HEK293 (cell line): ENCODE data around the gene ODAD3.
A peak's percentile ranks its signal among the peaks of the same experiment; 100 is the strongest.

Source experiments
- KLF8 ChIP-seq: fragments of 450-650 bp; formaldehyde crosslinking; IDR thresholded peaks from 2 replicates; pipeline ENCODE4 v1.5.1; 2016; ENCODE audit warnings: missing biosample characterization, missing genetic modification characterization
- PRDM1 ChIP-seq: fragments of 450-650 bp; formaldehyde crosslinking; IDR thresholded peaks from 2 replicates; pipeline ENCODE4; 2016; ENCODE audit warnings: missing biosample characterization, missing genetic modification characterization
- SCRT2 ChIP-seq: fragments of 450-650 bp; formaldehyde crosslinking; IDR thresholded peaks from 2 replicates; pipeline ENCODE4 v1.5.1; 2016; ENCODE audit warnings: missing biosample characterization, missing genetic modification characterization
- SP2 ChIP-seq: fragments of 450-650 bp; formaldehyde crosslinking; IDR thresholded peaks from 2 replicates; pipeline ENCODE4 v1.5.1; 2016; ENCODE audit warnings: missing biosample characterization, missing genetic modification characterization
- SP3 ChIP-seq: fragments of 450-650 bp; formaldehyde crosslinking; IDR thresholded peaks from 2 replicates; pipeline ENCODE4 v1.5.1; 2016; ENCODE audit warnings: missing biosample characterization, missing genetic modification characterization
- ZFP3 ChIP-seq: fragments of 450-650 bp; formaldehyde crosslinking; IDR thresholded peaks from 2 replicates; pipeline ENCODE4 v1.5.1; 2016; ENCODE audit warnings: low read depth, missing biosample characterization, missing genetic modification characterization
- ZFP69B ChIP-seq: fragments of 450-650 bp; formaldehyde crosslinking; IDR thresholded peaks from 2 replicates; pipeline ENCODE4 v1.5.1; 2016; ENCODE audit warnings: missing biosample characterization, missing genetic modification characterization
- ZNF155 ChIP-seq: fragments of 450-650 bp; formaldehyde crosslinking; IDR thresholded peaks from 2 replicates; pipeline ENCODE4 v1.5.1; 2016; ENCODE audit warnings: missing biosample characterization, missing genetic modification characterization
- ZNF19 ChIP-seq: fragments of 450-650 bp; formaldehyde crosslinking; IDR thresholded peaks from 2 replicates; pipeline ENCODE4; 2016; ENCODE audit warnings: missing biosample characterization, missing genetic modification characterization, low read depth
- ZNF221 ChIP-seq: fragments of 450-650 bp; formaldehyde crosslinking; IDR thresholded peaks from 2 replicates; pipeline ENCODE4 v1.5.1; 2017; ENCODE audit warnings: missing biosample characterization, missing genetic modification characterization, borderline replicate concordance
- ZNF391 ChIP-seq: fragments of 450-650 bp; formaldehyde crosslinking; IDR thresholded peaks from 2 replicates; pipeline ENCODE4 v1.5.1; 2016; ENCODE audit warnings: low read depth, missing biosample characterization, missing genetic modification characterization, borderline replicate concordance
- ZNF394 ChIP-seq: fragments of 450-650 bp; formaldehyde crosslinking; IDR thresholded peaks from 2 replicates; pipeline ENCODE4 v1.5.1; 2016; ENCODE audit warnings: missing biosample characterization, missing genetic modification characterization, mild to moderate bottlenecking, moderate library complexity, borderline replicate concordance
- ZNF416 ChIP-seq: fragments of 450-650 bp; formaldehyde crosslinking; IDR thresholded peaks from 2 replicates; pipeline ENCODE4 v1.5.1; 2016; ENCODE audit warnings: missing biosample characterization, missing genetic modification characterization
- ZNF548 ChIP-seq: fragments of 450-650 bp; formaldehyde crosslinking; IDR thresholded peaks from 2 replicates; pipeline ENCODE4 v1.5.1; 2016; ENCODE audit warnings: missing biosample characterization, missing genetic modification characterization
- ZNF558 ChIP-seq: fragments of 450-650 bp; formaldehyde crosslinking; IDR thresholded peaks from 2 replicates; pipeline ENCODE4 v1.5.1; 2016; ENCODE audit warnings: missing biosample characterization, missing genetic modification characterization
- ZNF571 ChIP-seq: fragments of 450-650 bp; formaldehyde crosslinking; IDR thresholded peaks from 2 replicates; pipeline ENCODE4 v1.5.0; 2017; ENCODE audit warnings: missing biosample characterization, missing genetic modification characterization
- ZNF610 ChIP-seq: fragments of 450-650 bp; formaldehyde crosslinking; IDR thresholded peaks from 2 replicates; pipeline ENCODE4 v1.5.1; 2016; ENCODE audit warnings: missing biosample characterization, missing genetic modification characterization, borderline replicate concordance
- ZNF658 ChIP-seq: fragments of 450-650 bp; formaldehyde crosslinking; IDR thresholded peaks from 2 replicates; pipeline ENCODE4; 2016; ENCODE audit warnings: missing biosample characterization, missing genetic modification characterization
- ZNF76 ChIP-seq: fragments of 450-650 bp; formaldehyde crosslinking; IDR thresholded peaks from 2 replicates; pipeline ENCODE4; 2016; ENCODE audit warnings: low read depth, missing biosample characterization, missing genetic modification characterization, borderline replicate concordance
- ZNF792 ChIP-seq: fragments of 450-650 bp; formaldehyde crosslinking; IDR thresholded peaks from 2 replicates; pipeline ENCODE4 v1.5.1; 2016; ENCODE audit warnings: missing biosample characterization, missing genetic modification characterization
- TF ChIP-seq, protein P1 (sequence below): fragments of 450-650 bp; formaldehyde crosslinking; IDR thresholded peaks from 2 replicates; pipeline ENCODE4 v1.5.1; 2016; ENCODE audit warnings: missing biosample characterization, missing genetic modification characterization
- TF ChIP-seq, protein P2 (sequence below): fragments of 450-650 bp; formaldehyde crosslinking; IDR thresholded peaks from 2 replicates; pipeline ENCODE4 v1.5.1; 2016; ENCODE audit warnings: missing biosample characterization, missing genetic modification characterization, borderline replicate concordance
- TF ChIP-seq, protein P3 (sequence below): fragments of 450-650 bp; IDR thresholded peaks from 2 replicates; pipeline ENCODE4 v1.5.1; 2018; ENCODE audit warnings: missing biosample characterization, missing genetic modification characterization
- TF ChIP-seq, protein P4 (sequence below): fragments of 450-650 bp; formaldehyde crosslinking; IDR thresholded peaks from 2 replicates; pipeline ENCODE4 v1.5.1; 2016; ENCODE audit warnings: missing biosample characterization, missing genetic modification characterization, borderline replicate concordance
- TF ChIP-seq, protein P5 (sequence below): fragments of 450-650 bp; formaldehyde crosslinking; IDR thresholded peaks from 2 replicates; pipeline ENCODE4 v1.5.1; 2017; ENCODE audit warnings: missing biosample characterization, missing genetic modification characterization

The ODAD3 gene

GRCh38 chr19:11435057-11435832, at the start of gene ODAD3, which contains the start of gene PRKCSH (continued):
- TF ChIP-seq ZFP3 (tag by site-specific recombination) (no peak), ZFP69B (tag by site-specific recombination) (0 out of 2 replicates have a peak, but pooled peaks have one; percentile 38), ZNF221 (no peak), ZNF19 (no peak), ZNF610 (tag by site-specific recombination) (peak; percentile 31; the same call in 1 of the 2 replicates), SCRT2 (tag by site-specific recombination) (no peak), ZNF548 (tag by site-specific recombination) (no peak), SP2 (peak; percentile 96), ZNF155 (tag by site-specific recombination) (no peak), ZNF558 (tag by site-specific recombination) (no peak), KLF8 (tag by site-specific recombination) (peak; percentile 87), ZNF76 (tag by site-specific recombination) (peak; percentile 94), ZNF658 (no peak), ZNF391 (tag by site-specific recombination) (no peak; the same call in 1 of the 2 replicates), ZNF416 (tag by site-specific recombination) (no peak), PRDM1 (peak; percentile 38; the same call in 1 of the 2 replicates), SP3 (tag by site-specific recombination) (peak; percentile 97), ZNF571 (no peak), ZNF792 (tag by site-specific recombination) (no peak), ZNF394 (tag by site-specific recombination) (no peak; the same call in 1 of the 2 replicates)
- TF ChIP-seq, protein P1, sequence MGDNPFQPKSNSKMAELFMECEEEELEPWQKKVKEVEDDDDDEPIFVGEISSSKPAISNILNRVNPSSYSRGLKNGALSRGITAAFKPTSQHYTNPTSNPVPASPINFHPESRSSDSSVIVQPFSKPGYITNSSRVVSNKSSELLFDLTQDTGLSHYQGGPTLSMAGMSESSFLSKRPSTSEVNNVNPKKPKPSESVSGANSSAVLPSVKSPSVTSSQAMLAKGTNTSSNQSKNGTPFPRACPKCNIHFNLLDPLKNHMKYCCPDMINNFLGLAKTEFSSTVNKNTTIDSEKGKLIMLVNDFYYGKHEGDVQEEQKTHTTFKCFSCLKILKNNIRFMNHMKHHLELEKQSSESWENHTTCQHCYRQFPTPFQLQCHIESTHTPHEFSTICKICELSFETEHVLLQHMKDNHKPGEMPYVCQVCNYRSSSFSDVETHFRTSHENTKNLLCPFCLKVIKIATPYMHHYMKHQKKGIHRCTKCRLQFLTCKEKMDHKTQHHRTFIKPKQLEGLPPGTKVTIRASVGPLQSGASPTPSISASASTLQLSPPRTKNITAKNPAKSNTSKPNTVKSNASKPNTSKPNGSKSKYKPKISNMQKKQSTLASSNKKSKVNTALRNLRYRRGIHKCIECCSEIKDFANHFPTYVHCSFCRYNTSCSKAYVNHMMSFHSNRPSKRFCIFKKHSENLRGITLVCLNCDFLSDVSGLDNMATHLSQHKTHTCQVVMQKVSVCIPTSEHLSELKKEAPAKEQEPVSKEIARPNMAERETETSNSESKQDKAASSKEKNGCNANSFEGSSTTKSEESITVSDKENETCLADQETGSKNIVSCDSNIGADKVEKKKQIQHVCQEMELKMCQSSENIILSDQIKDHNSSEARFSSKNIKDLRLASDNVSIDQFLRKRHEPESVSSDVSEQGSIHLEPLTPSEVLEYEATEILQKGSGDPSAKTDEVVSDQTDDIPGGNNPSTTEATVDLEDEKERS: 0 out of 2 replicates have a peak, but pooled peaks have one; percentile 48
- TF ChIP-seq, protein P2, sequence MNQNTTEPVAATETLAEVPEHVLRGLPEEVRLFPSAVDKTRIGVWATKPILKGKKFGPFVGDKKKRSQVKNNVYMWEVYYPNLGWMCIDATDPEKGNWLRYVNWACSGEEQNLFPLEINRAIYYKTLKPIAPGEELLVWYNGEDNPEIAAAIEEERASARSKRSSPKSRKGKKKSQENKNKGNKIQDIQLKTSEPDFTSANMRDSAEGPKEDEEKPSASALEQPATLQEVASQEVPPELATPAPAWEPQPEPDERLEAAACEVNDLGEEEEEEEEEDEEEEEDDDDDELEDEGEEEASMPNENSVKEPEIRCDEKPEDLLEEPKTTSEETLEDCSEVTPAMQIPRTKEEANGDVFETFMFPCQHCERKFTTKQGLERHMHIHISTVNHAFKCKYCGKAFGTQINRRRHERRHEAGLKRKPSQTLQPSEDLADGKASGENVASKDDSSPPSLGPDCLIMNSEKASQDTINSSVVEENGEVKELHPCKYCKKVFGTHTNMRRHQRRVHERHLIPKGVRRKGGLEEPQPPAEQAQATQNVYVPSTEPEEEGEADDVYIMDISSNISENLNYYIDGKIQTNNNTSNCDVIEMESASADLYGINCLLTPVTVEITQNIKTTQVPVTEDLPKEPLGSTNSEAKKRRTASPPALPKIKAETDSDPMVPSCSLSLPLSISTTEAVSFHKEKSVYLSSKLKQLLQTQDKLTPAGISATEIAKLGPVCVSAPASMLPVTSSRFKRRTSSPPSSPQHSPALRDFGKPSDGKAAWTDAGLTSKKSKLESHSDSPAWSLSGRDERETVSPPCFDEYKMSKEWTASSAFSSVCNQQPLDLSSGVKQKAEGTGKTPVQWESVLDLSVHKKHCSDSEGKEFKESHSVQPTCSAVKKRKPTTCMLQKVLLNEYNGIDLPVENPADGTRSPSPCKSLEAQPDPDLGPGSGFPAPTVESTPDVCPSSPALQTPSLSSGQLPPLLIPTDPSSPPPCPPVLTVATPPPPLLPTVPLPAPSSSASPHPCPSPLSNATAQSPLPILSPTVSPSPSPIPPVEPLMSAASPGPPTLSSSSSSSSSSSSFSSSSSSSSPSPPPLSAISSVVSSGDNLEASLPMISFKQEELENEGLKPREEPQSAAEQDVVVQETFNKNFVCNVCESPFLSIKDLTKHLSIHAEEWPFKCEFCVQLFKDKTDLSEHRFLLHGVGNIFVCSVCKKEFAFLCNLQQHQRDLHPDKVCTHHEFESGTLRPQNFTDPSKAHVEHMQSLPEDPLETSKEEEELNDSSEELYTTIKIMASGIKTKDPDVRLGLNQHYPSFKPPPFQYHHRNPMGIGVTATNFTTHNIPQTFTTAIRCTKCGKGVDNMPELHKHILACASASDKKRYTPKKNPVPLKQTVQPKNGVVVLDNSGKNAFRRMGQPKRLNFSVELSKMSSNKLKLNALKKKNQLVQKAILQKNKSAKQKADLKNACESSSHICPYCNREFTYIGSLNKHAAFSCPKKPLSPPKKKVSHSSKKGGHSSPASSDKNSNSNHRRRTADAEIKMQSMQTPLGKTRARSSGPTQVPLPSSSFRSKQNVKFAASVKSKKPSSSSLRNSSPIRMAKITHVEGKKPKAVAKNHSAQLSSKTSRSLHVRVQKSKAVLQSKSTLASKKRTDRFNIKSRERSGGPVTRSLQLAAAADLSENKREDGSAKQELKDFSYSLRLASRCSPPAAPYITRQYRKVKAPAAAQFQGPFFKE (tag by site-specific recombination): no peak
- TF ChIP-seq, protein P3, sequence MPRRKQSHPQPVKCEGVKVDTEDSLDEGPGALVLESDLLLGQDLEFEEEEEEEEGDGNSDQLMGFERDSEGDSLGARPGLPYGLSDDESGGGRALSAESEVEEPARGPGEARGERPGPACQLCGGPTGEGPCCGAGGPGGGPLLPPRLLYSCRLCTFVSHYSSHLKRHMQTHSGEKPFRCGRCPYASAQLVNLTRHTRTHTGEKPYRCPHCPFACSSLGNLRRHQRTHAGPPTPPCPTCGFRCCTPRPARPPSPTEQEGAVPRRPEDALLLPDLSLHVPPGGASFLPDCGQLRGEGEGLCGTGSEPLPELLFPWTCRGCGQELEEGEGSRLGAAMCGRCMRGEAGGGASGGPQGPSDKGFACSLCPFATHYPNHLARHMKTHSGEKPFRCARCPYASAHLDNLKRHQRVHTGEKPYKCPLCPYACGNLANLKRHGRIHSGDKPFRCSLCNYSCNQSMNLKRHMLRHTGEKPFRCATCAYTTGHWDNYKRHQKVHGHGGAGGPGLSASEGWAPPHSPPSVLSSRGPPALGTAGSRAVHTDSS (tag by site-specific recombination): no peak
- TF ChIP-seq, protein P4, sequence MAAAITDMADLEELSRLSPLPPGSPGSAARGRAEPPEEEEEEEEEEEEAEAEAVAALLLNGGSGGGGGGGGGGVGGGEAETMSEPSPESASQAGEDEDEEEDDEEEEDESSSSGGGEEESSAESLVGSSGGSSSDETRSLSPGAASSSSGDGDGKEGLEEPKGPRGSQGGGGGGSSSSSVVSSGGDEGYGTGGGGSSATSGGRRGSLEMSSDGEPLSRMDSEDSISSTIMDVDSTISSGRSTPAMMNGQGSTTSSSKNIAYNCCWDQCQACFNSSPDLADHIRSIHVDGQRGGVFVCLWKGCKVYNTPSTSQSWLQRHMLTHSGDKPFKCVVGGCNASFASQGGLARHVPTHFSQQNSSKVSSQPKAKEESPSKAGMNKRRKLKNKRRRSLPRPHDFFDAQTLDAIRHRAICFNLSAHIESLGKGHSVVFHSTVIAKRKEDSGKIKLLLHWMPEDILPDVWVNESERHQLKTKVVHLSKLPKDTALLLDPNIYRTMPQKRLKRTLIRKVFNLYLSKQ: no peak
- TF ChIP-seq, protein P5, sequence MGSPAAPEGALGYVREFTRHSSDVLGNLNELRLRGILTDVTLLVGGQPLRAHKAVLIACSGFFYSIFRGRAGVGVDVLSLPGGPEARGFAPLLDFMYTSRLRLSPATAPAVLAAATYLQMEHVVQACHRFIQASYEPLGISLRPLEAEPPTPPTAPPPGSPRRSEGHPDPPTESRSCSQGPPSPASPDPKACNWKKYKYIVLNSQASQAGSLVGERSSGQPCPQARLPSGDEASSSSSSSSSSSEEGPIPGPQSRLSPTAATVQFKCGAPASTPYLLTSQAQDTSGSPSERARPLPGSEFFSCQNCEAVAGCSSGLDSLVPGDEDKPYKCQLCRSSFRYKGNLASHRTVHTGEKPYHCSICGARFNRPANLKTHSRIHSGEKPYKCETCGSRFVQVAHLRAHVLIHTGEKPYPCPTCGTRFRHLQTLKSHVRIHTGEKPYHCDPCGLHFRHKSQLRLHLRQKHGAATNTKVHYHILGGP (tag by site-specific recombination): no peak
